Measurements from ENCODE around the gene ZHX3. TPM values are rescaled to one million over a fixed set of nuclear protein-coding genes. Genes with fewer than 3 reads are reported as not detected.

Gene ZHX3
- total RNA-seq, 1 experiment from 2014 or later, result 24.6 TPM

DNA sequence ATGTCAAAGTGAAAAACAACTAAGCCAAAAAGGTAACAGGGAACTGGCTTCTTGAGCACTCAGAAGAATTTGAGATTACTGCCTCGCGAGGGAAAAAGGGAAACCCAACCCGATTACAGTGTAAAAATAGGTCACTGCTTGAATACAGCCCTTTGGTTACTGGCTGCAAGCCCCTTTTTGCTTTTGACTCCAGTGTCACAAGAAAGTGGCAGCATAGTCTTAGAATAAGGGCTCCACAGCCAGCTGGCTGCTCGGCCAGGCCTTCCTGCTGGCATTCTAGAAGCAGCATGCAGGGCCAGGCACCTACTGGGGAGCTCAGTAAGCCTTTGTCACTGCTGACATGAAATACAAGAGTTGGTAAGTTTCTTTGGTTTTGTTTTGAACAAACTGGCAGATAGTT, 83.0 kb downstream of the ZHX3 start:
- Mint-ChIP-seq H3K9me3 (ENCODE audit: unreplicated experiment) (no peaks in the 10 kb centered on the region), H3K4me1 (ENCODE audit: low read depth, unreplicated experiment) (peaks cover 9% of the 10 kb centered on the region), H3K27ac (ENCODE audit: unreplicated experiment) (no peak overlapping the region), H3K36me3 (ENCODE audit: insufficient read depth, unreplicated experiment) (no peaks in the 10 kb centered on the region), H3K27me3 (ENCODE audit: insufficient read depth, unreplicated experiment) (no peaks in the 10 kb centered on the region), H3K4me3 (ENCODE audit: unreplicated experiment) (no peak overlapping the region)
- peaks cover 9% of the 10 kb centered on the region for H3K4me1 ChIP-seq
- no peaks in the 10 kb centered on the region for H3K27me3 ChIP-seq (replicated peaks; ENCODE audit: control insufficient read depth, insufficient read depth, low read length)
- H3K4me3 ChIP-seq (ENCODE audit: low read depth, low read length), result no peak overlapping the region
- ChIA-PET POLR2A (no interaction called here), CTCF (interaction anchor here (0.6 to 4.5 kb wide), 5 partner anchors 10 to 105 kb away, joined by 3 to 52 read pairs (median 6); partner anchors contain the start of gene LPIN3)
- TF ChIP-seq, protein P1, sequence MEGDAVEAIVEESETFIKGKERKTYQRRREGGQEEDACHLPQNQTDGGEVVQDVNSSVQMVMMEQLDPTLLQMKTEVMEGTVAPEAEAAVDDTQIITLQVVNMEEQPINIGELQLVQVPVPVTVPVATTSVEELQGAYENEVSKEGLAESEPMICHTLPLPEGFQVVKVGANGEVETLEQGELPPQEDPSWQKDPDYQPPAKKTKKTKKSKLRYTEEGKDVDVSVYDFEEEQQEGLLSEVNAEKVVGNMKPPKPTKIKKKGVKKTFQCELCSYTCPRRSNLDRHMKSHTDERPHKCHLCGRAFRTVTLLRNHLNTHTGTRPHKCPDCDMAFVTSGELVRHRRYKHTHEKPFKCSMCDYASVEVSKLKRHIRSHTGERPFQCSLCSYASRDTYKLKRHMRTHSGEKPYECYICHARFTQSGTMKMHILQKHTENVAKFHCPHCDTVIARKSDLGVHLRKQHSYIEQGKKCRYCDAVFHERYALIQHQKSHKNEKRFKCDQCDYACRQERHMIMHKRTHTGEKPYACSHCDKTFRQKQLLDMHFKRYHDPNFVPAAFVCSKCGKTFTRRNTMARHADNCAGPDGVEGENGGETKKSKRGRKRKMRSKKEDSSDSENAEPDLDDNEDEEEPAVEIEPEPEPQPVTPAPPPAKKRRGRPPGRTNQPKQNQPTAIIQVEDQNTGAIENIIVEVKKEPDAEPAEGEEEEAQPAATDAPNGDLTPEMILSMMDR (IDR thresholded peaks at IDR 0.05; ENCODE audit: insufficient read depth in 1 of 2, low read depth in 1 of 2, low read length in 1 of 2, severe bottlenecking in 1 of 2, unreplicated experiment in 1 of 2), result no peak
- no peaks in the 10 kb centered on the region for H3K36me3 ChIP-seq (ENCODE audit: control insufficient read depth, insufficient read depth, low read length)
- intact Hi-C loops (cut with micrococcal nuclease; ENCODE audit: unreplicated experiment), result no loop called here
- H3K9me3 ChIP-seq, result no peaks in the 10 kb centered on the region; the same call in 1 of the 2 replicates
- BruUV-seq (replicated peaks), result no TSS peak
- DNase-seq, result no peak

DNA sequence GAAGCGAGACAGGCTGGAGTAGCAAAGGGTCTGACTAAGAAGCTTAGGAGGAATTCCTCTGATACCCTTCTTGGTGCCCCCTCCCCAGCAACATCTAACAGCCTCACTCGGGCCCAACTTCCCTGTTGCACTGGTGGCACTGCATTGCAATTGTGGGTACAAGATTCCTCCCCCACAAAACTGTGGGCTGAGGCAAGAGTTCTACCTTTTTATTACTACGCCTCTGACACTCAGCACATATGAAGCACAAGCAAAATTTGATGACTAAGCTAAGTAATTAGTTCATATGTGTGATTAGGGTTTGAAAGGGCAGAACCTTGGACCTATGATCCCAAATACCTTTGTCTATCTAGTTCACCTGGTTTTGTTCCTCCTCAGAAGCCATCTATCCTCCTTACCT, 83.5 kb downstream of the ZHX3 start:
- TF ChIP-seq, protein P1 (IDR thresholded peaks at IDR 0.05; ENCODE audit: insufficient read depth in 1 of 2, low read depth in 1 of 2, low read length in 1 of 2, severe bottlenecking in 1 of 2, unreplicated experiment in 1 of 2), result no peak
- BruUV-seq (replicated peaks), result no TSS peak
- Mint-ChIP-seq H3K27ac (ENCODE audit: unreplicated experiment) (no peak overlapping the region), H3K9me3 (ENCODE audit: unreplicated experiment) (no peaks in the 10 kb centered on the region), H3K4me1 (ENCODE audit: low read depth, unreplicated experiment) (peaks cover 9% of the 10 kb centered on the region), H3K4me3 (ENCODE audit: unreplicated experiment) (no peak overlapping the region), H3K27me3 (ENCODE audit: insufficient read depth, unreplicated experiment) (no peaks in the 10 kb centered on the region), H3K36me3 (ENCODE audit: insufficient read depth, unreplicated experiment) (no peaks in the 10 kb centered on the region)
- Histone ChIP-seq H3K4me1 (peaks cover 9% of the 10 kb centered on the region), H3K36me3 (ENCODE audit: control insufficient read depth, insufficient read depth, low read length) (no peaks in the 10 kb centered on the region), H3K27me3 (replicated peaks; ENCODE audit: control insufficient read depth, insufficient read depth, low read length) (no peaks in the 10 kb centered on the region), H3K4me3 (ENCODE audit: low read depth, low read length) (no peak overlapping the region), H3K9me3 (no peaks in the 10 kb centered on the region; the same call in 1 of the 2 replicates)
- ChIA-PET POLR2A (no interaction called here), CTCF (interaction anchor here (0.6 to 4.5 kb wide), 7 partner anchors 8 to 436 kb away, joined by 3 to 52 read pairs (median 4); partner anchors contain the start of gene LPIN3)
- intact Hi-C loops (cut with micrococcal nuclease; ENCODE audit: unreplicated experiment), result no loop called here
- no peak for DNase-seq

DNA sequence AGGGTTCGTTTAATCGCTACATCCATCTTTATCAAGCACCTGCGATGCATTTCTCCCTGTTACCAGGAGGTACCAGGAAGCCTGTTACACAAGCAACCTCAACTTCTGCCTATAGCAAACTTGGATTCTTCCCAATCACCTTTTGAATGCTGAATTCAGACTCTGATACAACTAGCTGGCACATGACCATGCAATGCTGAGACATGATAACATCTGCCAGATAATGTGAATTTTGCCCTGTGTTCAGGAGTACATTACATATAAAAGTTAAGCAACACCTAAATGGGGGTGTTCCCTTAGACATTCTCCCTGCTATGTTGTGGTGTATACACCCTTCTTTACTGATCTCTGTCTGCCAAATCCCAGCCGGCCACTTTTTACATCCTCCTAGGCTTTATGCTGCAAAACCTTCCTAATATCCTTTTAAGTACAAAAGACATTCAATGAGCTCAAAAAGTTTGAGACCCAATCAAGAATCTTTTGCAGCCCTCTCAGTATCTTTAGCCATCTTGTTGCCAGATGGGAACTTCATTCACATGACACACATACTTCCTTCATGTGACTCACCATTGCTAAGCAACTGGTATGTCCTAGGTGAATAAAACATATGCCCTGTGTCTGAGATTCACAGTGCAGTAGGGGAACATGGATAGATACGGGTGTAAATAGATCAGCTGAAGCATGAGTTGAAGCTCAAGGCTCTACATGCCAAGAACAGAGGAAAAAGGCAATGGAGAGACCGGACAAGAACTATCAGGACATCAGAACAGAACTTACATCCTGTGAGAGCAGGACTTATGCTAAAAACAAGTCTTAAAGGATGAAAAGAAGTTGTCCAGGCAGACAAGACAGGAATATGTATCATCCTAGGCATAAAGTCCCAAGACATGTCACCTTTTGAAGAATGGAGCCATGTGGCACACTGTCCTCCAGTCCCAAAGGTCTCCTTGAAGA, 84.3 kb downstream of the ZHX3 start:
- no peaks in the 10 kb centered on the region for H3K36me3 ChIP-seq (ENCODE audit: control insufficient read depth, insufficient read depth, low read length)
- TF ChIP-seq, protein P1 (IDR thresholded peaks at IDR 0.05; ENCODE audit: insufficient read depth in 1 of 2, low read depth in 1 of 2, low read length in 1 of 2, severe bottlenecking in 1 of 2, unreplicated experiment in 1 of 2), result no peak
- Mint-ChIP-seq H3K27me3 (ENCODE audit: insufficient read depth, unreplicated experiment) (no peaks in the 10 kb centered on the region), H3K4me3 (ENCODE audit: unreplicated experiment) (peak overlapping the region; percentile 39), H3K4me1 (ENCODE audit: low read depth, unreplicated experiment) (peaks cover 9% of the 10 kb centered on the region), H3K9me3 (ENCODE audit: unreplicated experiment) (no peaks in the 10 kb centered on the region), H3K36me3 (ENCODE audit: insufficient read depth, unreplicated experiment) (no peaks in the 10 kb centered on the region), H3K27ac (ENCODE audit: unreplicated experiment) (peak overlapping the region; percentile 10)
- no TSS peak for BruUV-seq (replicated peaks)
- no peaks in the 10 kb centered on the region; the same call in 1 of the 2 replicates for H3K9me3 ChIP-seq
- no peaks in the 10 kb centered on the region; the same call in 1 of the 2 replicates for H3K27me3 ChIP-seq (replicated peaks; ENCODE audit: control insufficient read depth, insufficient read depth, low read length)
- peaks cover 9% of the 10 kb centered on the region for H3K4me1 ChIP-seq
- POLR2A ChIA-PET, result interaction anchor here (0.6 kb wide), 2 partner anchors 38 to 103 kb away, joined by 3 read pairs; no protein-coding TSS in a partner anchor
- no peak for DNase-seq
- H3K4me3 ChIP-seq (ENCODE audit: low read depth, low read length), result no peak overlapping the region
- intact Hi-C loops (cut with micrococcal nuclease; ENCODE audit: unreplicated experiment), result loop anchor here (1.0 kb wide), 4 partner anchors 60 to 265 kb away; partner anchors contain the start of gene LPIN3
- CTCF ChIA-PET, result interaction anchor here (0.5 to 4.5 kb wide), 21 partner anchors 9 to 479 kb away, joined by 3 to 52 read pairs (median 4); partner anchors contain the start of genes LPIN3 and PLCG1
